Esophagus (tissue), 2 donors: ENCODE data around the gene DZIP1. TPM values are rescaled to one million over a fixed set of nuclear protein-coding genes. Genes with fewer than 3 reads are reported as not detected.

ENCODE experiments used
- H3K27ac ChIP-seq, 2 donors: one replicate each; pipeline ENCODE4 v1.5.1; 2013; ENCODE audit warnings: low read depth in 2 of 2, mild to moderate bottlenecking in 2 of 2, inconsistent platforms in 1 of 2, low read length in 1 of 2, moderate library complexity in 1 of 2
- H3K27me3 ChIP-seq, 2 donors: one replicate each; pipeline ENCODE4 v1.6.1; 2013; ENCODE audit warnings: low read length in 2 of 2, control low read depth in 1 of 2, mild to moderate bottlenecking in 1 of 2; ENCODE audit not compliant: insufficient read depth in 2 of 2, control insufficient read depth in 1 of 2
- H3K36me3 ChIP-seq, 2 donors: one replicate each; pipeline ENCODE4 v1.6.1; 2013; ENCODE audit warnings: low read length in 1 of 2; ENCODE audit not compliant: control insufficient read depth in 2 of 2, insufficient read depth in 2 of 2
- H3K4me1 ChIP-seq, 2 donors: one replicate each; pipeline ENCODE4 v1.6.1; 2013; ENCODE audit warnings: low read length in 1 of 2; ENCODE audit not compliant: control insufficient read depth in 2 of 2, insufficient read depth in 2 of 2
- H3K4me3 ChIP-seq, 2 donors: one replicate each; pipeline ENCODE4 v1.5.1; 2013; ENCODE audit warnings: low read length in 2 of 2, mild to moderate bottlenecking in 2 of 2, low read depth in 1 of 2, moderate library complexity in 1 of 2
- H3K9me3 ChIP-seq, 2 donors: one replicate each; pipeline ENCODE4 v1.6.1; 2013; ENCODE audit warnings: mild to moderate bottlenecking in 2 of 2, low read depth in 1 of 2, low read length in 1 of 2, moderate library complexity in 1 of 2; ENCODE audit not compliant: control insufficient read depth in 2 of 2, insufficient read depth in 1 of 2
- WGBS, 2 donors: extraction: QIAGEN DNeasy Blood & Tissue Kit; methylation state at CpG; one replicate each; pipeline ENCODE4 v1.1.7; 2013; 5-methylcytosine and 5-hydroxymethylcytosine counted together
- polyA plus RNA-seq, 2 donors: library from polyadenylated mRNA; stranded (reverse); fragments of 200-250 nt; gene quantifications; one replicate each; pipeline ENCODE4 v1.2.3, GENCODE V29; 2013
- donor health status: healthy with polysubstance abuse.
- donor health status: Bipolar disorder and iron deficiency.

Gene DZIP1
- polyA plus RNA-seq, 2 donors: 2.1 to 3.0 TPM

GRCh38 chr13:95627590-95627989 lies 16.9 kb downstream of the DZIP1 start:
- Histone ChIP-seq H3K9me3 (no peaks in the 10 kb centered on the region), H3K4me1 (no peaks in the 10 kb centered on the region), H3K36me3 (no peaks in the 10 kb centered on the region), H3K27ac (no peak overlapping the region), H3K27me3 (no peaks in the 10 kb centered on the region), H3K4me3 (no peak overlapping the region)
- 92 to 95% methylated on average over 1 of the region's 1 CpG for WGBS, 2 donors

- Histone ChIP-seq H3K36me3 (no peaks in the 10 kb centered on the region), H3K4me3 (no peak overlapping the region), H3K27me3 (no peaks in the 10 kb centered on the region), H3K4me1 (no peaks in the 10 kb centered on the region), H3K9me3 (no peaks in the 10 kb centered on the region), H3K27ac (no peak overlapping the region)
These were observed 17.7 kb downstream of the DZIP1 start for GRCh38 chr13:95626768-95627167.

- Histone ChIP-seq H3K27ac (no peak overlapping the region), H3K4me3 (no peak overlapping the region), H3K9me3 (no peaks in the 10 kb centered on the region), H3K4me1 (no peaks in the 10 kb centered on the region), H3K27me3 (no peaks in the 10 kb centered on the region), H3K36me3 (no peaks in the 10 kb centered on the region)
- 13 to 14% methylated on average over 5 of the region's 5 CpGs for WGBS, 2 donors
These were observed 20.5 kb downstream of the DZIP1 start for GRCh38 chr13:95624020-95624419.

GRCh38 chr13:95623141-95623540 lies 21.4 kb downstream of the DZIP1 start:
- no peak overlapping the region for H3K27ac ChIP-seq
- no peaks in the 10 kb centered on the region for H3K36me3 ChIP-seq
- H3K4me3 ChIP-seq: no peak overlapping the region
- H3K4me1 ChIP-seq: no peaks in the 10 kb centered on the region
- 41 to 43% methylated on average over 5 of the region's 5 CpGs for WGBS, 2 donors
- no peaks in the 10 kb centered on the region for H3K9me3 ChIP-seq
- H3K27me3 ChIP-seq: no peaks in the 10 kb centered on the region

GRCh38 chr13:95620825-95621498 lies 23.5 kb downstream of the DZIP1 start:
- Histone ChIP-seq H3K36me3 (no peaks in the 10 kb centered on the region), H3K4me1 (no peaks in the 10 kb centered on the region), H3K4me3 (no peak overlapping the region), H3K9me3 (no peaks in the 10 kb centered on the region), H3K27me3 (no peaks in the 10 kb centered on the region), H3K27ac (no peak overlapping the region)
- 63 to 64% methylated on average over 10 of the region's 10 CpGs for WGBS, 2 donors

GRCh38 chr13:95620030-95620824 lies 24.3 kb downstream of the DZIP1 start:
- Histone ChIP-seq H3K36me3 (no peaks in the 10 kb centered on the region), H3K4me1 (no peaks in the 10 kb centered on the region), H3K27ac (no peak overlapping the region), H3K27me3 (no peaks in the 10 kb centered on the region), H3K9me3 (no peaks in the 10 kb centered on the region), H3K4me3 (no peak overlapping the region)
- WGBS, 2 donors: 62 to 71% methylated on average over 2 of the region's 2 CpGs

GRCh38 chr13:95615539-95615938 lies 29.0 kb downstream of the DZIP1 start:
- no peaks in the 10 kb centered on the region for H3K27me3 ChIP-seq
- no peak overlapping the region for H3K4me3 ChIP-seq
- no peaks in the 10 kb centered on the region for H3K36me3 ChIP-seq
- no peaks in the 10 kb centered on the region for H3K9me3 ChIP-seq
- WGBS, 2 donors: 78 to 91% methylated on average over 3 of the region's 3 CpGs
- H3K4me1 ChIP-seq: no peaks in the 10 kb centered on the region
- no peak overlapping the region for H3K27ac ChIP-seq

- Histone ChIP-seq H3K4me1 (no peaks in the 10 kb centered on the region), H3K9me3 (no peaks in the 10 kb centered on the region), H3K36me3 (no peaks in the 10 kb centered on the region), H3K4me3 (no peak overlapping the region), H3K27ac (no peak overlapping the region), H3K27me3 (no peaks in the 10 kb centered on the region)
- WGBS, 2 donors: 70 to 83% methylated on average over 7 of the region's 7 CpGs
These were observed 29.8 kb downstream of the DZIP1 start for GRCh38 chr13:95614641-95615245.

GRCh38 chr13:95608640-95609323 lies 35.7 kb downstream of the DZIP1 start:
- Histone ChIP-seq H3K4me1 (peaks cover 2 to 5% of the 10 kb centered on the region in 2 donors), H3K36me3 (no peaks in the 10 kb centered on the region), H3K9me3 (no peaks in the 10 kb centered on the region), H3K27me3 (no peaks in the 10 kb centered on the region), H3K27ac (no peak overlapping the region), H3K4me3 (no peak overlapping the region)
- 66 to 78% methylated on average over 6 of the region's 6 CpGs for WGBS, 2 donors
